ENCODE data around the gene FKBP8.
A peak's percentile ranks its signal among the peaks of the same experiment; 100 is the strongest.
"Not testable (repeated sequence)": the region's sequence is repeated elsewhere in the genome, so short reads cannot be mapped to it uniquely, and the experiment has no call there.

The FKBP8 gene

DNA sequence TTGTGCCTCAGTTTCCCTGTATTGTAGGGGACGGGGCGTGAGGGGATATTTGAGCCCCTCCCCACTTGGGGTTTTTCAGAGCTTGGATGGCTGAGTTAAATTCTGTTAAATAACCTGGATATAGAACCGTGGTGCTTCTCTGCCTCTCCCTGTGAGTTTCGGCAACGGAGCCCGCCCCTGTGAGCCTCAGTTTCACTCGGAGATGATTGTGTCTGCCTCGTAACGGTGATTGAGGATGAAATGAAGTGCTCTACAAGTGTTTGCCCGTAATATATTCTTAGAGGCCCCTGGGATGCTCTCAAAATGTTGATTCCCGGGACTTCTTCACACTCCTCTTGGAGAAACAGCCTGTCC, 14.8 kb upstream of the FKBP8 start:
- DNase-seq, result no peak

DNA sequence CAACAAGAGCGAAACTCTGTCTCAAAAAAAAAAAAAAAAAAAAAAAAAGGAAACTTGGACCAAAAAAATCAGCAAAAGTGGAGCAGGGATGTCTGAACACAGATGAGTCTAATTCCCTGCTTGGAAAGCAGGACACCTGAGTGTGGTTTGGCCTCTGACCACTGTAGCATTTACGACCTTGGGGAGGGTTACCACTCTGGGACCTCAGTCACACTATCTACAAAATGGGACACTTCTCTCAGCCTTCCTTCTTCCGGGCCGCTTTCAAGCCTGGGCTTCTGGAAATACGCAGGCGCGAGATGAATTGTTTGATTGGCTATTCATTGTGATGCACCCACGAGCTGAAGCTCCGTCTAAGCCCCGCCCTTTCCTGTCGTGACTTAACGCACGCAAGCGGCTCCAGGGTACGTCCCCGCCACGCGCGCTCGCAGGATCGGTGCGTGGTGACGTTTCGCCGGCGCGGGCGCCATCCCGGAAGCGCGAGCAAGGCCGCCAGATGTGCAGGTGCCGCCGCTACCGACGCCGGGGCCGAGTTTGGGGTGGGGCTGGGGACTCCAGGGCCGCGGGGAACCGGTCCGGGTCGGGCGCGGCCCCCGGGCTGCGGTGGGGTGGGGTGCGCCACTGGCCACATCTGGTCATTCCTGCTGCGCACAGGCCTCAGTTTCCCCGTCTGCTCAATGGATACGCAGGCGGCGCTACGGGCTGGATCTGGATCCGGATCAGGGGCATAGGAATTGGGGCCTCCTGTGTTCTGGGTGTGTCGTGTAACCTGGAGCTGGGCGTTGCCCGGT, 14.2 kb upstream of the FKBP8 start, which contains the start of gene KXD1:
KXD1 (plus strand) TSS at position 460 of the 791 bp plus-strand sequence. CDS start 4,187 bp downstream, outside the sequence.
- DNase-seq, result peak; percentile 97

DNA sequence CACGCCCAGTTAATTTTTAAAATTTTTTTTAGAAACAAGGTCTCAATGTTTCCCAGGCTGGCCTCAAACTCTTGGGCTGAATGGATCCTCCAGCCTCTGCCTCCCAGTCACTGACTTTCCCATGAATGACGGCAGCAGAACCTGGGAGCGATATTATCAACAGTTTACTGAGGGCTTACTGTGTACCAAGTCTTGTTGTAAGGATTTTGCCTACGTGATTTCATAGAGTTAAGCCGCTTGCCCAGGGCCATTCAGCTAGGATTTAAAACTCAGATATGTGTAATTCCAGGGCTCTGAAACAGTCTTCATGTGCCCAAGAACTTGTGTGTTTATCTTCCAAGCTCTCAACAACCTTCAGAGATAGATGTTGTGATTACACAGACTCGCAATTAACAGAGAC, 8.3 kb upstream of the FKBP8 start:
- no peak for DNase-seq

DNA sequence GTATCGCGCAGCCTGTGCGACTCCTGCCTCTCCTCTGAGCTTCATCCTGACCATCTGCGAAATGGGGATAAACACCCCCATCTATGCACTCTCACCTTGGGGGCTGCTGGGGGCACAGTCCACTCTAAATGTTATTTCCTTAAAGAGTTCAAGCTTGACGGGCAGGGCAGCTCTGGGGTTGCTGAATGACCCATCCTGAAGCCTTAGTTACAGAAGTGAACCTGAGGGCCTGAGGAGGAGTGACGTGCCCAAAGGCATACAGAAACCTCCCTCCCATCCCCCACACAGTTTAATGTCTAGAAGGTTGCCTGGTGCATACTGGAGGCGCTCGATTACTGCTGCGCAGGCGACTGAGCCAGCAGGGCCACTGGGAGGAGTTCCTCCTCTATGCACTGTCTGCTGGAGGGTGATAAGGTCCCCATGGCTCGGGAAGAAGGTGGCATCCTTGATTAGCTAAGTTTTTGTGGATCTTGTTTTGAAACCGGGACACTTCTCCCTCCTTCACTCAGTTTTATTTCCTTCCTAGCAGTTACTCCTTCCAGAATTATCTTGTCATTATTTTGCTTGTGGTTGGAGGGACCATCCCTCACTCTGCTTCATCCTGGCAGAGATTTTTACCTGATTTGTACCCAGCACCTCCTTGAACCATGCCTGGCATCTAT, 572 bp upstream of the FKBP8 start:
- no peak for DNase-seq

DNA sequence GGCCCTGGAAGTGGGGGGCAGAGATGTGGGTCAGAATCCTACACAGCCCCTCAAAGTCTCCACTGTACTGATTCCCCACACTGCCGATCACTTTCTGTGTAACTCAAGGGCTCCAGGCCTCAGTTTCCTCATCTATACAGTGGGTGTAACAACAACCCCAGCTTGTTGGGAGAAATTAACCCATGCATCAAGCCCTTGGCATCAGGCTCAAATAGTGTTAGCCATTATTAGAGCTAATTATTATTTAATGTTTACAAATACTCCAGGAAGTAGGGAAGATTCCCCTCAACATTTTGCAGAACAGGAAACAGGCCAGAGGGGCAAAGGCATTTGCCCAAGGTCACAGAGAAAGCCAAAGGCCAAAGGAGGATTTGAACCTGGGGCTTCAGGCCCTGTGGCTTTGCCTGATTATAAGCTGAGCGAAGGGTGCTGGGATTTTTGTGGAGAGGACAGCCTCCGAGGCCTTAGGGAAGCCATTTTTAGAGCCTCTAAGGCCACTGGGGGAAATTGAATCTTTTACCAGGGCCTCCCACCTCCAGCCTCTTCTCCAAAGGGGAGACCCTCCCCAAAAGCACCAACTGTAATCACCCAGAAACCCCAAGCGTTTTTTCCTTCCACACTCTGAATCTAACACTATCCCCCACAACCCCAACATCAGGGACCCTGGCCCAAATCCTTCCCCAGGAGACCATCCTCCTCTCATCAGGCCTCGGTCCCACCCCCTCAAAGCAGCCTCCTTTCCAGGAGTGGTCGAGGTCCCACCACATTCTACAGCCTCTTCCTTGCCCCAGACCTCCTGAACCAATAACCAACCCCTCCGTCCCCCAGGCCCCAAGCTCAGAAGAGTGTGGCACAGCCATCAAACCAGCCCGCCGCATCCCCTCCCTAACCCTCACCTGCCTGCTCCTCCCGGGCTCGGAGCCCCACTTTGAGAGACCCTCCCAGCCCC, 1.1 kb downstream of the FKBP8 start:
- no peak for DNase-seq

DNA sequence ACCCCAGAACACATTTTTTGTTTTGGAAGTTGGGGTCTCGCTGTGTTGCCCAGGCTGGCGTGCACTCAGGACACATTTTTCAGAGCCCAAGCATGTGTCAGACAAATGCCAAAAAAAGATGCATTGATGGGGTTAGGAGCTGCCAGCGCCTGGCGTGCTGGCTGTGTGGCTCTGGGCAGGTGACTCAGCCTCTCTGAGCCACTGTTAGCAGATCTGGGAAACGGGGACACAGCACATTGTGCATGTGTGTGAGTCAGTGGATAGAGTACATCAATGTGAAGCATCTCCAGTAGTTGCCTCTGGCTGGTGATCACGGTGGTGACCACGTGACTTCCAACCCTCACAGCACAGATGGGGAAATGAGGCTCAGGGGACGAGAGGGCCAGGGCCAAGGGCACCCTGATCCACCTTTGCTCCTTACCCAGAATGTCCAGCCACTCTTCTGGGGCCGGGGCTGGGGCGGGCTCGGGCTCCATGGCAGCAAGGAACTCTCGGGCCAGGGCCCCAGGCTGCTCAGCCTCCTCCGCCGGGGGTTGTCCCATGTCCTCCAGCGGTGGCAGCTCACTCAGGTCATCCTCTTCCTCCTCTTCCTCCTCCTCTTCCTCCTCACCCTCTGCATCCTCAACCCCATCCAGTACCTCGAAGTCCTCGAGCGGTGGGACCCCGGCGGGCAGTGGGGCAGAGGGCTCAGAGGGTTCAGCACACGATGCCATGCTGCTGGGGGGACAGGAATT, 1.9 kb downstream of the FKBP8 start:
- DNase-seq, result no peak

DNA sequence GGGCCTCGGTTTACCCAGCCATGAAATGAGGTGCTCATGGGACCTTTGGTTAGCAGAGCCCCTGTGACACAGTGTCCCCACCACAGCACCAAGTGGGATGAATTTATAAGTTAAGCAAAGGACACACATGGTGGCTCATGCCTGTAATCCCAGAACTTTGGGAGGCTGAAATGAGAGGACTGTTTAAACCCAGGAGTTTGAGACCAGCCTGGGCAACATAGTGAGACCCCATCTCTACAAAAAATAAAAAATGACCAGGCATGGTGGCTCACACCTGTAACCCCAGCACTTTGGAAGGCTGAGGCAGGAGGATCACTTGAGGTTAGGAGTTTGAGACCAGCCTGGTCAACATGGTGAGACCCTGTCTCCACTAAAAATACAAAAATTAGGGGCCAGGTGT, 3.2 kb downstream of the FKBP8 start:
- not testable (repeated sequence) for DNase-seq

DNA sequence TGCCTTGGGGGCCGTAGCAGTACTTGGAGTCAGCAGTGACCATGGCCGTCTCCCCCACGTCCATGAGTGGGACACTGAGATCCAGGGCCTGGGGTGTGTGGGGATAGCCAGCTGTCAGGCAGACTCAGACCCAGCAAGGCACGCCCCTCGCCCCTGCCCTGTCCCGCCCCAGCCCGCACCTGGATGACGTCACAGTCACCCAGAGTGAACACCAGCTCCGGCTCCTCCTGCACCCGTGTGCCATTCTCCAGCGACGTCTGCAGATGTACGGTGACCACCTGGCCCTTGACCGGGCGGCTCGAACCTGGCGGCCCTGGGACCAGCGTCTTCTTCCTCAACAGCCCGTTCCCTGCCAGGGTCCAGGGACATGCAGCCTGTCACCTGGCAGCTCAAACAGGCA, 4.0 kb downstream of the FKBP8 start:
- no peak for DNase-seq

DNA sequence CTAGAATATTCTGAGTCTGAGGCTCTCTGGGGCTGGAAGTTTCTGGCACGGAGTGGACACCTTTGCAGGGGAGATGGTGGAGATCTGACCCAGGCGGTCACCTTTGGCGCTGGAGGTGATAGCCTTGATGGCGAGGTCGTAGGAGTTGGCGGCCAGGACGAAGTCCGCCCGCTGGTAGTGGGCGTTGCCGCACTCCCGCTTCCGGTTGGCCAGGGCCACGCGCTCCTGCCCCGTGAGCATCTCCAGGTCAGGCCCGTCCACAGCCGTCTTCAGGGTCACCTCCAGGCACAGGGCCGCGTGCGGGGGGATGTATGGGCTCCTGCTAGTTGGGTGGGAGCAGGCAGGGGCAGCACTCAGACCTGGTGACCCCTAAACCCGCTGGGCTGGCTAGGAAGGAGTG, 5.3 kb downstream of the FKBP8 start:
- no peak for DNase-seq

DNA sequence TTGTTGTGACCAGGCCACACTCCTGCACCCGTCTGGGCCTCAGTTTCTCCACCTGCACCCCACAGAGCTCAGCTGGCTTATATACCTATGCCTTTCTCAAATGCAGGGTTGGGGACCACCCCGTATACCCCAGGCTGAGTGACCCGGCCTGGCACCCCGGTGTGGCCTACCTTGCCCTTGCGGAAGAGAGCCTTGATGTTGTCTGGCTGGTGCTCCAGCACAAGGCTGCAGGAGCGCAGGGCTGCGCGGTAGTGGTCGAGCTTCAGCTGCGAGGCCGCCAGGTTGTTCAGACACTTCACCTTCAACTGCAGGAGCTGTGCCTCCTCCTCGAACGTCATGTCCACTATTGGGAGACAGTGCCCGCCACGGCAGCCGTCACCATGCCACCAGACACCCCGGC, 5.9 kb downstream of the FKBP8 start:
- DNase-seq, result no peak

DNA sequence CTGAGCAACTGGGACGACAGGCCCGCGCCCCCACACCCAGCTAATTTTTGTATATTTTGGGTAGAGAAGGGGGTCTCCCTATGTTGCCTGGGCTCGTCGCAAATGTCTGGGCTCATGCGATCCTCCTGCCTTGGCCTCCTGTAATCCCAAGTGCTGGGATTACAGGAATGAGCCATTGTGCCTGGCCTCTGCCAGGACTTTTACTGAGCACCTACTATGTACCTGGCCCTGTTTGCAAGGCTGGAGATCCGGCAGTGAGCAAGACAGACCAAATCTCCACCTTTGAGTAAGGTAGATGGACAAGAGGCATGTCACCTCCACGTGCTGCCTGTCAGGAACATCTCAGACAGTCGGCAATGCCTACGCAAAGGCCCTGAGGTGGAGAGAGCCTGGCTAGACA, 6.9 kb downstream of the FKBP8 start:
- no peak for DNase-seq

DNA sequence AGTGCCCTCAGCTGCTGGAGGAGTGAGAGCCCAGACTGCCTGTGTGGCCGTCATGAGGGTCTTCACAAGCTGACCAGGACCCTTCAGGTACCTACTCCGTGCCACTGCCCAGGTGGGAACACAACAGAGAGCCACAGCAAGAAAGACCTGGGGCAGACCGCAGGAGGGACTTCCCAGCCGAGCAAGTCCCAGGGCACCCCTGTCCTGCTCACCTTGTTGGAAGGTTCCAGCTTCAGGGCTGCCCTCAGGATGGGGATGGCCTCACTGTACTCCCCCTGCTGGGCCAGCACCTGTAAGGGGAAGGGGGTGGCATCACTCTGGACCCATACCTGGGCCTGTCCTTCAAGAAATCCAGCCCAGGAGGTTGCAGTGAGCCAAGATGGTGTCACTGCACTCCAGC, 10.3 kb downstream of the FKBP8 start:
- DNase-seq, result no peak

DNA sequence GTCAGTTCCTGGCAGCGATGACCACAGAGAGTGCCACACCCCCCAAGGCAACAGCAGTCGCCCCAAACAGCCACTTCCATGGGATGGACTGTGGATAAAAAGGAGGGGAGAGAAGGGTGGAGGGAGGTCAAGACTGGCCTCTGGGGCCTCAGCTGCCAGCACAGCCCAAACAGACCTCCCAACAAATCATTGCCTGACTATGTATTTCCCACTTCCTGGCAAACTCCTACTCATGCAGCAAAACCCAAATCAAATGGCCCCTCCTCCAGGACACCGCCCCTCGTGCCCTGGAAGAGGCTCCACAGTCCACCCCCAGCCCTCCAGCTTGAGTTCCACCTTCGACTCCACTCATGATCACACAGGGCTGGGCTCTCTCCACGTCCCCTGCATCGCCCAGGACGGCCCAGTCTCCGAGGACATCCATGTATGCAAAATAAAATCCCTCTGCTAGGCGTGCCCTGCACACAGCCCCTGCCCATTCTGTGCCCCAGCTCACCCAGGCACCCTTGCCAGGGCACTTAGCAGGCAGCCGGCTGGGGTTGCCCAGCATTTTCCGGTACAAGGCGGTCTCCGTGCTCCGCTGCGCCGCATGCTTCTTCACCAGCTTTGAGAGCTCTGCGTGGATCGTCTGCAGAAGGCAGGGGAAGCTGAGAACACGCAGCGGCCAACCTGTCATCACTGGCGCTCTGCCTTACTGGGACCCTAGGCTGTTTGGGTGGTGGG, 11.0 kb downstream of the FKBP8 start:
- no peak for DNase-seq

DNA sequence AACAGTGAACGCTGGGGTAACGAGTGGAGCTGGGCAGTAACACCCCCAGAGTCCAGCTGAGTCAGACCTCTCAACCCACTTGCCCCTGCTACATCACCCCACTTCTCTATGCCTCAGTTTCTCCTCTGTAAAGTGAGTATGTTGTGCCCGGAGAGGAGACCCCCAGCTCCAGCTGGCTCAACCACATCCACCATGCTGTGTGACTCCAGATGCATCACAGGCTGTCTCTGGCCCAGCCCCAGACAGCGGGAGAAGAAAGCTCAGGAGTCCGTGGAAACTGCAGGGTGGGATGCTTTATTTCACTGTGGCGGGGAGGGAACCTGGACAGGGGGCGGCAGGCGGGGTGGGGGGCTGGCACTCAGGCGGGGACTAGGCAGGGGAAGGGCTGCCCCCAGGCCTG, 11.9 kb downstream of the FKBP8 start:
- DNase-seq, result no peak

DNA sequence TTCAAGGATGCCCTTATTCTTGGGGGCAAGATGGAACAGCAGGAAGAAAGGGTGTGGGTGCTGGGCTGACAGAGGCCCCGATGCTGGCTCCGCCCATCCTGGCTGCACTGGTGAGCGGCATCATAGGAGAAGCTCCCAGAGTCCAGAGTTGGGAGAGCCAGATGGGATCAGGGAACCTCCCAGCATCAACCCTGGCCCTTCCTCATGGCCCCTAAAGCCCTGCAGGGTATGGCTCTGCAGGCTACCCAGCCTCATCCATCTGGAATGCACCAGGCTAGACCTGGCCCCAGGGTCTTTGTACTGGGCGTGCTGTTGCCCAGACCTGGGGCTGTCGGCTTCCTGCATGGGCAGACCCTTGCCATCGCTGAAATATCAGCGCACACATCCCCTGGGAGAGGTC, 13.6 kb downstream of the FKBP8 start:
- DNase-seq, result no peak

DNA sequence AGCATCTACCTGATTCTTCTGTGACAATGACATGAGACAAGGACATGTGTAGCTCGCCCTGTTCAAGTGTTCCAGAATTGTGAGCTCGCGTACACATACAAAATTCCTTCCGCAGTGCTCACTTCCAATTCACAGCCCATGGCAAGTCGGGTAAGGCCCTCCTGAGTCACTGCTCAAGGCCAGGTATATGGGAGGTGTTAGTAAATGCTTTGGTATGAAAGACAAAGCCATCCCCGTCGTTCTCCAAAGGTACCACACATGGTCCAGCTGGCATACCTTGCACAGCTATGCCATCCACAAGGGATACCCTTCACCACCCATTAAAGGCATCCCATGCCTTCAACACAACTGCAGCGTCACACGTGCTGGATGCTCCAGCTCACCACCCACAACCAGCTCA, 17.1 kb downstream of the FKBP8 start:
- DNase-seq, result no peak

DNA sequence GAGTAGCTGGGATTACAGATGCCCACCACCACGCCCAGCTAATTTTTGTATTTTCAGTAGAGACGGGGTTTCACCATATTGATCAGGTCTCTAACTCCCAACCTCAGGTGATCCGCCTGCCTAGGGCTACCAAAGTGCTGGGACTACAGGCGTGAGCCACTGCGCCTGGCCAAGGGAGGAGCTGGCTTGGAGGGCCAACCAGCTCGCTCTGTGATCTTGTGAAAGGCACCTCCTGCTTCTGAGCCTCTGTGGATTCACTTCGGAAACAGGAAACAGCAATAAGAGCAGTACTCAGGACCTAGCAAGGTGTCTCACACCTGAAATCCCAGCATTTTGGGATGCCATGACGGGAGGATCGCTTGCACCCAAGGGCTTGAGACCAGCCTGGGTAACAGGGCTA, 19.5 kb downstream of the FKBP8 start:
- DNase-seq, result no peak

DNA sequence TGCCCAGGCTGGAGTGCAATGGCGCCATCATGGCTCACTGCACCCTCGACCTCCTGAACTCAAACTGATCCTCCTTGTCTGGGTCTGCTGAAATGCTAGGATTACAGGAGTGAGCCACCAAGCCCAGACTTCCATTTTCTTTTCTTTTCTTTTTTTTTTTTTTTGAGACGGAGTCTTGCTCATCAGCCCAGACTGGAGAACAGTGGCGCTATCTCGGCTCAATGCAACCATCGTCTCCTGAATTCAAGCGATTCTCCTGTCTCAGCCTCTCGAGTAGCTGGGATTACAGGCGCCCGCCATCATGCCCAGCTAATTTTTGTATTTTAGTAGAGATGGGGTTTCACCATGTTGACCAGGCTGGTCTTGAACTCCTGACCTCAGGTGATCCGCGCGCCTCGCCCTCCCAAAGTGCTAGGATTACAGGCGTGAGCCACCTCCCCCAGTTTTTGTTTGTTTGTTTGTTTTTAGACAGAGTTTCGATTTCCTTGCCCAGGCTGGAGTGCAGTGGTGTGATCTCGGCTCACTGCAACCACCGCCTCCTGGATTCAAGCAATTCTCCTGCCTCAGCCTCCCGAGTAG, 20.4 kb downstream of the FKBP8 start:
- DNase-seq, result not testable (repeated sequence)

DNA sequence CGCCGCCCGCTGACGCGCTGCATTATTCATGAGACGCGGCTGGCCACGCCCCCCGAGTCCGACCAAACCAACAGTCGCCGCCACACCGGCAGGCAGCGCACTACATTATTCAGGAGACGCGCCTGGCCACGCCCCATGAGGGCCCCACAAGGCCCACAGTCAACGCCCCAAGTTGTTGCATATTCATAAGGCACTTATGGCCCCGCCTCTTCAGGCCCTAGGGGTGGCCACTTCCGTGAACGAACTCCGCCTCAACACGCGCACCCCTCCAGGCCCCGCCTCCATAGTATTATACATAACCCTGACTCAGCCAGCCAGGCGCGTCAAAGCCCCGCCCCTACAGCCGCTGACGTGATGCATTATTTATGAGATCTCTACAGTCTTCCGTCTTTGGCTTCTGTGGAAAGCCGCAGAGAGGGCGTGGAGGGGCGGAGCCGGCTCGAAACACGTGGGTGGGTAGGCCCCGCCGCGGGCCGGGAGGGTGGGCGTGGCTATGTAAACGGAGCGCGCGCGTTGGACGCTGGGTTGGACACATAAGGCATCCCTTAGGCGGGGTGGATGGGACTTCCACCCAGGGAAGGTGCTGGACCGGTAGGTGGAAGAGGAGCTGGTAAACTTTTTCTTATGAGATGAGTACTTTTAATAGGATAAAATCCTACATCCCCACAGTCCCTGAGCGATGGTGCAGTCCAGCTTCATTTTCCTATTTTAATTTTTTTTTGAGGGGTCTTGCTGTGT, 21.1 kb downstream of the FKBP8 start:
- DNase-seq, result peak; percentile 100

DNA sequence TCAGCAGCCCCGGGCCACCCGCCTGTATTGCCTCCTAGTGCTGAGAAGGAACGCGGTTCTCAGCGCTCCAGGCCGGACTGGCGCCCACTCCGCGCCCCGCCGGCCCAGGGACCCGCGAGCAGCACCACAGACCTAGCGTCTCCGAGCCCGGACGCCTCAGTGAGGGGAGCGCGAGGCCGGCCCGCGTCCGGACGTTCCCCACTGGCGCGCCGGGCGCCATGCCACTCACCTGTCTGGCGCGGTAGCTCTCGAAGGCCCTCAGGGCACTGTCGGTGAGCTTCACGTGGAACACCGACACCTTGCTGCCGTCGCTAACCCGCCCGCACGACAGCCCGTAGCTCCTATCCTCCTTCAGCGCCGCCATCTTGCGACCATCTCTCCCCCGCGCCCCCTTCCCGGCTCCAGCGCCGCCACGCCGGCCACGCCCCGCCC, 21.7 kb downstream of the FKBP8 start, which contains the start of gene ELL:
ELL (minus strand) TSS at position 379 of the 432 bp plus-strand sequence; CDS start at position 364, 15 bp downstream.
- no peak for DNase-seq
